GM21619 (cell line): ENCODE measurements around the gene AMPH.
"Not testable (repeated sequence)": the region's sequence is repeated elsewhere in the genome, so short reads cannot be mapped to it uniquely, and the experiment has no call there.

Experiments
- ATAC-seq: cut with Tn5 transposase; IDR thresholded peaks from one replicate; pipeline ENCODE4 v1.9.1; 2021; ENCODE audit not compliant: unreplicated experiment

AMPH gene

GRCh38 chr7:38398725-38399321 is 232.3 kb downstream of the AMPH start:
- ATAC-seq, result peak; percentile 62

DNA sequence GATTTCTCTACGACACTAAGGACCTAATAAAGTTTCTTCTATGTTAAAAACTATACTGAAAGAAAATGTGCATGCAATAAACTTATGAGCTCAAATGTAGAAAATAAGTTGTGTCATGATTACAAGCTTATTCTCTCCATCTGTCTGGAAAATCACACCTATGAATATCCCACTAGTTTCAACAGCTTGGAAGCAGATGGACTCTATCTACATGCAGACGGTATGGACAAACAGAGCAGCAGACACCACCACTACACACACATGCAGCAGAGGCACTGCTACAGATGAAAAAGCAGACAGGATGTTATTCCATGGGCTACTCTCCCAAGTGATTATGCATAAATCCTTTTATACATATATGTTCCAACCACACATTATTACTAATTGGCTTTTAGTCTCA is 234.3 kb downstream of the AMPH start:
- ATAC-seq, result no peak

GRCh38 chr7:38395921-38396552 is 235.1 kb downstream of the AMPH start:
- not testable (repeated sequence) for ATAC-seq

DNA sequence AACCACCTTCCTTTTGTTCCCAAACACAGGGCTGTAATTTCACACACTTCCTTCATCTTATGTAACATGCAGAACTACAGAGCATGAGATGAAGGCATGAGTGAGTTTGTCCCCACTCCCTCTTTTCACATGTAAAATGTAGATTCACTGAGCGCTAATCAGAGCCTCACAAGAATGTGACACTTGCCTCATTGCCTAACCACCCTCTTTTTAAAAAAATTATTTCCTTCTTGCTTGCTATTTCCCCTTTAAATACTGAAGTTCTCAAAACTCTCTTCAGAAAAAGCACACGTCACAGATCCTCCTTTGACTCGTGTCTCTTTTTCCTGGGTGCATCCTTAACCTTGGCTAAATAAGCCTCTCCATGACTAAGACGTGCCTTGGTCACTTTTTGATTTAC is 236.5 kb downstream of the AMPH start:
- ATAC-seq, result no peak

GRCh38 chr7:38393874-38394273 is 237.3 kb downstream of the AMPH start:
- peak; percentile 69 for ATAC-seq

- ATAC-seq, result no peak
These were observed 239.4 kb downstream of the AMPH start for GRCh38 chr7:38391751-38392150.

DNA sequence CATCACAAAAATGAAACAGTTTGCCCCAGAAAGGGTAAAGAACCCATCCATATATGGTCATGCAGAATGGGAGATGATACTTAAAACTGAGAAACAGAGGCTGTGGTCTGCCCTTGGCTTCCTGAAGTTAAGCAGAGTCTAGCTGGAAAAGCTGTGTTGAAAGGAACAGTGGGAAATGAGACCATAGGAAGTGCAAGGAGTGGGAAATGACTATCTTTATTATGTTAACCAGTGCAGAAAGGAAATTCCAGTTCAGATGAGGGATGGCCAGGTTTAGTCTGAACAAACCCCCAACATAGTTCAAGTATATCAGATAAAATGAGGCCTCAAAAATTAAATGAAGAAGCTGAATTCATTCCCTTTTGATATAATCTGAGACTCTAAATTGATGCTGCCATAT is 245.5 kb downstream of the AMPH start:
- no peak for ATAC-seq

GRCh38 chr7:38383281-38383680 is 247.9 kb downstream of the AMPH start:
- no peak for ATAC-seq

- no peak for ATAC-seq
These were observed 248.5 kb downstream of the AMPH start for GRCh38 chr7:38382684-38383083.

- no peak for ATAC-seq
These were observed 255.7 kb downstream of the AMPH start for GRCh38 chr7:38375453-38375852.

DNA sequence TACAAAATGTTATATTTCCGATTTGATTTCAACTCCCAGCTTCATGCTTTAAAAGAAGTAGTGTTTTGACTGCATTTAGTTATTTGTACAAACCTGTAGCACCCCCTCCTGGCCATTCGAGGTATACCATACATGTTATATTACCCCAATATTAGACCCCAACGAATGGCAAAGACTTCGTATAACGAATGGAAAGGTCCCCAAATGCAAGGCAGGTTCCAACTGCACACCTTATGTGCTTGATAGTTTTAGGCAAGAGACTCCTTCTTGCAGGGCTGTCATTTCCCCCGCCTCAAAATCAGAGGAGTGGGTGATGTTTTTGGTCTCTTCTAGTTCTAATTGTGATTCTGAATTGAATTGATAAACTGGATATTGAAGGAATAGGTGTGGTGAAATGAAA is 256.7 kb downstream of the AMPH start:
- ATAC-seq, result no peak

- ATAC-seq, result no peak
These were observed 258.0 kb downstream of the AMPH start for GRCh38 chr7:38373155-38373554.

GRCh38 chr7:38372290-38372689 is 258.9 kb downstream of the AMPH start:
- ATAC-seq, result no peak

DNA sequence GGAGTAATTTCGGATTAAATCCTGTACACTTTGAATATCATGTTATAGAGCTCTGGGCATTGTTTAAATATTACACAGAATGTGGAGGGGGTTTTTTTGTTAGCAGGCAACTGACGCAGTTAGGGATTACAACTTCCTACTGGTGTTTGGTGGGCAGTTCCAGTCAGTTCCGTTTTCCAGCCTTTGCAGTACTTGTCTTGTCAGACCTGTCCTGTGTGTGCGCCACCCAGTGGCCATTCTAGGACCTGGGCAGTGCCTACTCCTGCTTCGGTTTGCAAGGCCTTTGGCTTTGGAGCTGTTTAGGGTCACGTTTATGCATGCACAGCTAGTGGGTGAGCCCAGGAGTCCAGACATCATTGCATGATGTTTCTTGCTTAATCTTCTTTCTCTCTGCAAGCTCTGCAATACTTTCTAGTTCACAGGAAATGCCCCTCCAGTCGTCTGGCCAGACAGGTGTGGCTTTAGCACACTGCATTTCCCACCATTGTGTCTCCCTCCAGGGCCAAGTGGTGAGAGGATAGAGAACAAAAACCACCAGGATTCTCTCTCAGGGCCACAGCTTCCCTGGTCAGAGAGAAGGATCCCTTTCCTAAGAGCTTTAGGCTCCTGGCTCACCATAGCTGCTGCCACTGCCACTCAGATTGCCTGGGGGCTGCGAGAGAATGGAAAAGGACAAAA is 261.2 kb downstream of the AMPH start:
- peak; percentile 45 for ATAC-seq

DNA sequence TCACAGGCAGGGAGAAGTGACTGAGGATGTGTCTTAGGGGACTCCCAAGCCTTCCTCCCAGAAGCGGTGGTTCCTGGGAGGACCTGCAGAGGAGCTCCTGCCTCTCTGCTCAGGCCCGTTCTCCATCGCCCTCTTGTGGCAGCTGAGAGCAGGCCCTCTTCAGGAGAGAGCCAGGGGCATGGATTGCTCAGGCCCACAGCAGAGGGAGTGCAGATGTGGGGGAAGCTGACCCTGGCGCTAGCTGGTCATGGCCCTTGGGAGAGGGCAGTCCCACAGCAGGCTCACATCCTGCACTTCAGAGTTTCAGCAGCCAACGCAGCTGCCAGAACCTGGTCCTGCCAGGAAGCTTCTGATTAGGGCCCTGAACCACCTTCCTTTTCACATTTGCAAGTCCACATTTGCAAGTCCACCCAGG is 263.0 kb downstream of the AMPH start:
- peak; percentile 42 for ATAC-seq

GRCh38 chr7:38367301-38367890 is 263.8 kb downstream of the AMPH start:
- ATAC-seq, result peak; percentile 75

- ATAC-seq, result not testable (repeated sequence)
These were observed 267.8 kb downstream of the AMPH start for GRCh38 chr7:38363379-38363778.

- peak; percentile 25 for ATAC-seq
These were observed 268.4 kb downstream of the AMPH start for GRCh38 chr7:38362611-38363237.

- no peak for ATAC-seq
These were observed 270.4 kb downstream of the AMPH start for GRCh38 chr7:38360776-38361175.

GRCh38 chr7:38359071-38359601 is 272.0 kb downstream of the AMPH start:
- ATAC-seq, result peak; percentile 74

DNA sequence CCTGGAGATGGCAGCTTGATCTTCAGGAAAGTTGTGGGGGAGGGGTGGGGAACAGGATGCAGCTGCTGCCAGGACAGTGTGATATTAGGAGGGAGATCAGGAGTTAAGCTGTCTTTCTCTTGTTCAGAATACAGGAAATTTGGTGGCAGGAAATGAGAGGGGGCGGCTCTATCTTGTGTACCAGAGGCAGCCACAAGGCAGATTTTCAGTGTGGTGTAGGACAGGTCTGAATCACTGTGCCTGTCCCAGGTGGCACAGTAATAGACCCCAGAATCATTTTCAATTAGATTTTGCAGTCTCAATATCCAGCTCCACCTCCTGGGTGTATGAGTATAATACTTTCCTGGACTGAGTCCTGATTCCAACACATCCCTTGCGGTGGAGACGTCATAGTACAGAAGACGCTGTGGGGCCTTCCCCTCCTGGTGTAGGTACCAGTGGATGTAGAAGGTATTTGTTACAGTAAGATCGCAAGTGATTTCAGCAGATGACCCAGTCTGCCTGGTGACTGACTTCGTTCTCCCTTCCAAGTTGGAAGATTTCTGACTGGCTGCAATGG is 272.8 kb downstream of the AMPH start:
- peak; percentile 27 for ATAC-seq
